Measurements from ENCODE around the gene AP1G1.

- TF ChIP-seq POLR2A (IDR thresholded peaks at IDR 0.05; ENCODE audit: low read depth, low read length) (no peak), CTCF (conservative IDR thresholded peaks at IDR 0.05; ENCODE audit: low read depth, low read length) (no peak), MAFK (IDR thresholded peaks at IDR 0.05; ENCODE audit: low read depth, low read length) (no peak), RAD21 (IDR thresholded peaks at IDR 0.05; ENCODE audit: low read length) (no peak), CEBPB (IDR thresholded peaks at IDR 0.05; ENCODE audit: low read depth, low read length) (no peak), RCOR1 (IDR thresholded peaks at IDR 0.05; ENCODE audit: insufficient replicate concordance, low read length) (no peak), ELK1 (IDR thresholded peaks at IDR 0.05; ENCODE audit: borderline replicate concordance, low read depth, low read length) (no peak), CHD1 (IDR thresholded peaks at IDR 0.05; ENCODE audit: low read depth, low read length) (no peak), USF2 (IDR thresholded peaks at IDR 0.05; ENCODE audit: low read depth, low read length) (no peak)
Observed at GRCh38 chr16:71711789-71712188, 96.8 kb downstream of the AP1G1 start.

Data from IMR-90 (cell line).